Smooth muscle cell of the brain vasculature (primary cell): ENCODE data around the gene ANKRD40CL.
"Not testable (repeated sequence)": the region's sequence is repeated elsewhere in the genome, so short reads cannot be mapped to it uniquely, and the experiment has no call there.

Experiments used
- DNase-seq: peaks from one replicate; pipeline ENCODE4 v3.0.0-alpha.2; 2012; ENCODE audit warnings: low read depth, low spot score

Gene ANKRD40CL

DNA sequence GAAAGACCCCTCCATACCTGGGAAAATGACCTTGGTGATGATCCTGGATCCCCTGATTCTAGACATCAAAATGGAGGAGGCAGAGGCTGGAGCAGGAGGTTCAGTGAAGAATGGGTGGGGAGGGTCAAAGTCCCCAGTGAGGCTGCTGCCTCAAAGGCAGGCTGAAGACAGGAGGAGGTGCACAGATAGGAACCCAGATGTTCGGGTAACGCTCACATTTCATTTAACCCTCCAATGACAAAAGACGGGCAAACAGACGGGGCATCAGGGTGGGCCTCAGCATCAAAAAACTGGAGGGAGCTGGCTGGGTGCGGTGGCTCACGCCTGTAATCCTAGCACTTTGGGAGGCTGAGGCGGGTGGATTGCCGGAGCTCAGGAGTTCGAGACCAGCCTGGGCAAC lies at the start of gene ANKRD40CL:
ANKRD40CL (minus strand) TSS at position 73 of the 400 bp plus-strand sequence. CDS start 605 bp downstream, outside the sequence.
- DNase-seq, result no peak

DNA sequence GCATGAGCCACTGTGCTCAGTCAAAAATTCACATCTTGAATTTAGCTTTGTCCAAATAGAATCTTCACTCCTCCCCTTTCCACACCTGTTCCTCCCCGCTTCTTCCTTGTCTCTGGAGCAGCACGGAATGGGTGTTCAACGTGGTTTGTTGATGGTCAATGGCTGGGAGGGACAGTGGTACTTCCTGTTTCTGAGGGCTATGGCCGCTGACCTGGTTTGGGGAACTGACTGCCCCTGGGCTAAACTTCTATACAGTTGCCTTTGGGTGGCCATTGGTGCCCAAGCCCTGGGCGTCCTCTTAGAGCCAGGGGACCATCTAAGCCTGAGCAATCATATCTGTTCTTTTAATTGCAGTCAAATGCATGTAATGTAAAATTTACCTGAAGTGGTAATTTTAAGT lies 49.0 kb upstream of the ANKRD40CL start:
- DNase-seq, result no peak

- DNase-seq, result no peak
Observed at GRCh38 chr17:50815400-50815799, 48.1 kb upstream of the ANKRD40CL start.

- DNase-seq, result no peak
Observed at GRCh38 chr17:50813583-50813982, 46.3 kb upstream of the ANKRD40CL start.

- DNase-seq, result no peak
Observed at GRCh38 chr17:50808888-50809287, 41.6 kb upstream of the ANKRD40CL start.

DNA sequence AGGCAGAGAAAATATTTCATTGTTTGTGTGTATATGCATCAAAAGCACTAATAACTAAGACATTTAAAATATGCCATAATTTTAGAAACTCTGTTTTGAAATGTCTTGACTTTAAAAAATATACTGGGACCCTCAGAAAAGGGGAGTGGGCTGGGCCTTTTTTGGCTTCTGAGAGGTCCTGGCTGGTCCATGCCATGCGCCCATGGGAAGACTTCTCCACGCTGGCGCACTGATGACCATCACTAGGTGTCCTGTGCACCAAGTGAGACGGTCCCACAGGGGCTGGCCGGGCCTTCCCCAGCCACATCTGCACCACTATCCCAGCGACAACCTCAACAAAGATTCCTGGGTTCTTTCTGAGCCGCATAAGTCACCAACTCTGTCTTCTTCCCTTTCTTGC lies 41.1 kb upstream of the ANKRD40CL start:
- DNase-seq, result no peak

DNA sequence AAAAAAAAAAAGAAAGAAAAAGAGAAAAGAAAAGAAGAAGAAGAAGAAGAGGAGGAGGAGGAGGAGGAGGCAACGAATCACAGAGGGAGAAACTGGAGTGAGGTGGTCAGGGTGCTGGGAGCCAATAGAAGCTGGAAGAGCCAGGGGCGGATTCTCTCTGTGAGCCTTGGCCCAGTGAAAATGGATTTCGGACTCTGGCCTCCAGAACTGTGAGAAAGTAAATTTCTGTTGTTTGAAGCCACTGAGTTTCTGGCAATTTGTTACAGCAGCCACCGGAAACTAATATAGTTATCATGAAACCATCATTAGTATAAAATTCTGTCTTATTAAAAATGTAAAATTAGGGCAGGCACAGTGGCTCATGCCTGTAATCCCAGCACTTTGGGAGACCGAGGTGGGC lies 40.4 kb upstream of the ANKRD40CL start:
- DNase-seq, result no peak

DNA sequence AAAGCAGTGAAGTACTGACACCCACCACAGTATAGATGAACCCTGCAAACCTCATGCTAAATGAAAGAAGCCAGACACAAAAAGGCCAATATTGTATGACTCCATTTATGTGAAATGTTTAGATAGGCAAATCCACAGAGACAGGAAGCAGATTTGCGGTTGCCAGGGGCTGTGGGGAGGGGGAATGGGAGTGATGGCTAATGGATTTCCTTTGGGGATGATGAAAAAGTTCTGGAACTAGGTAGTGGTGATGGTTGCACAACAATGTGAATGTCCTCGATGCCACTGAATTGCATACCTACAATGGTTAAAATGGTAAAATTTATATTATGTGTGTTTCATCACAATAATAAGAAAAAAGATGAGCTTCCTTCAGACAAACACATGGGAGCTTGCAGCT lies 39.7 kb upstream of the ANKRD40CL start:
- DNase-seq, result no peak

DNA sequence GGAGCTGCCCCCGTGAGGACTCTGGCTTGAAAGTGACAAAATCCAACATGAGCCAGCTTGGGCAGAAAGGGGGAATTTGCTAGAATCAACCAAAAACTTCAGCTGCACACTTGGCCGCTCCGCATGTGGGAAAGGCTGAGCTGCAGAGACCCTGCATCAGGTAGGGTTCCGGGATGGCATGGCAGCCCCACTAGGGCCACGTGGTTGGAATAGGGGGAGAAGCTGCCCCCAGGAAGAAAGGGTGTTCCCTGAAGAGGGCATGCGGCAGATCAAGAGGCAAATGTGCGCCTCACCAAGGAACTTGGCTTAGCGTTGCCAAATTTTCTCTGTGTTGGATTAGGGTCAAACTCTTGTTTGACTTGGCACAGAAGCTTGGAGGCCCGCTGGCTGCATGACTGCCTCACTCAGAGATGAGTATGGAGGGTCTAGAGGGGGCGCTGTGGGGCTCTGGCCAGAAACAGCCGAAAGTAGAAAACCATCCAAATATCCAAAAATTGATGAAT lies 38.9 kb upstream of the ANKRD40CL start:
- DNase-seq, result no peak

- DNase-seq, result no peak
Observed at GRCh38 chr17:50805486-50805885, 38.2 kb upstream of the ANKRD40CL start.

- not testable (repeated sequence) for DNase-seq
Observed at GRCh38 chr17:50804749-50805475, 37.6 kb upstream of the ANKRD40CL start.

DNA sequence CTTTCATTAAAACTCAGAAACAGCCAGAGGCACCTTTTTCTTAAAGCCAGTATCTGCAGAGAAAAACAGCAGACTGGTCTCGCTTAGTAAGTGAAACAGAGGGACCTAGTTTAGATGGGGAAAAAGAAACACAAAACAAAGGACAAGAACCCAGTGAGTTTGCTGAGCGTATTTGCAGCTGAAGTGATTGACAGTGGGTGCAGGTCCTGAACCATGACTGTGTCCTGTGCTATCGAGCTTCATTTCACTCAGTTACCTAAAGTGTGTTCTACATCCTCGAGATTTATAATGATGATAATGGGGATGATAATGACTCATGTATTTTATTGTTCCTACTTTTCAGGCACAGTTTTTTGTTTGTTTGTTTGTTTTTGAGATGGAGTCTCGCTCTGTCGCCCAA lies 36.4 kb upstream of the ANKRD40CL start:
- DNase-seq, result no peak

- no peak for DNase-seq
Observed at GRCh38 chr17:50802609-50803571, 35.6 kb upstream of the ANKRD40CL start.

DNA sequence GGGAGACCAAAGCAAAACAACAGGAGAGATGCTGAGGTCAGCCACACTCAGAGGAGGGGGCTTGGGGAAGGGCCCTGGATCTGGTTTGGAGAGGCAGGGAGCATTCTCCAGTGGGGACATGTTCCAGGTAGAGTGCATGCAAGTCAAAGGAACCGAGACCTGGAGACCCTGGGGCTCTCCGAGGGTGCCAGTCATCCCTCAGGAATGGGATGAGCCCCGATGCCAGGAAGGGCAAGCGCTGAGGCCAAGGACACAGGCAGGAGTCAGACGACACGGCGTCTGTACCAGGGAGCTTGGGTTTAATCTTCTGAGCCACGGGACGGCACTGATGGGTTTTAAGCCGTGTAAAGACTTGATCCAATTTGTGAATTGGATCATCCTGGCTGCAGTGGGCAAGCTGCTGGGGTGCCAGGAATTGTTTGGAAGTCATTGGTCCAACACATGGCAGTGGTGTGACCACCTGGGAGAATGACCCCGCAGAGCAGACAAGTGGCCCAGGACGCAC lies 32.9 kb upstream of the ANKRD40CL start:
- DNase-seq, result no peak

DNA sequence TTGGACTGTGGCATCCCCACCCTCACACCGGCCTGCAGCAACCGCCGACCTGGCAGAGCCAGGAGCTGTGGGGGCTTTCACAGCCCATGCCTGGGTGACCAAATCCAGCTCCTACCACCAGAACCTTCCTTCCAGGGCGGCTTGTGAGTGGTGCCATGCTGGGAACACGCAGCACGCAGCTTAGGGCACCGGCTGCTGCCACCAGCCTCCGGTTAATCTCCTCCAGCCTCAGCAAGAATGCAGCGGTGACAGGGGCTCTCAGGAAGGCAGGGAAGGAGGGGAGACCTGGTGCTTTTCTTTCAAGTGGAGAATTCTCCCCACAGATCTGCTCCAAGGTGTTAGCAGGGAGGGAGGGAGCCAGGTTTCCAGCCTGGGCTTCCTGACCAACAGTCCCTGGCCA lies 32.3 kb upstream of the ANKRD40CL start:
- DNase-seq, result no peak

DNA sequence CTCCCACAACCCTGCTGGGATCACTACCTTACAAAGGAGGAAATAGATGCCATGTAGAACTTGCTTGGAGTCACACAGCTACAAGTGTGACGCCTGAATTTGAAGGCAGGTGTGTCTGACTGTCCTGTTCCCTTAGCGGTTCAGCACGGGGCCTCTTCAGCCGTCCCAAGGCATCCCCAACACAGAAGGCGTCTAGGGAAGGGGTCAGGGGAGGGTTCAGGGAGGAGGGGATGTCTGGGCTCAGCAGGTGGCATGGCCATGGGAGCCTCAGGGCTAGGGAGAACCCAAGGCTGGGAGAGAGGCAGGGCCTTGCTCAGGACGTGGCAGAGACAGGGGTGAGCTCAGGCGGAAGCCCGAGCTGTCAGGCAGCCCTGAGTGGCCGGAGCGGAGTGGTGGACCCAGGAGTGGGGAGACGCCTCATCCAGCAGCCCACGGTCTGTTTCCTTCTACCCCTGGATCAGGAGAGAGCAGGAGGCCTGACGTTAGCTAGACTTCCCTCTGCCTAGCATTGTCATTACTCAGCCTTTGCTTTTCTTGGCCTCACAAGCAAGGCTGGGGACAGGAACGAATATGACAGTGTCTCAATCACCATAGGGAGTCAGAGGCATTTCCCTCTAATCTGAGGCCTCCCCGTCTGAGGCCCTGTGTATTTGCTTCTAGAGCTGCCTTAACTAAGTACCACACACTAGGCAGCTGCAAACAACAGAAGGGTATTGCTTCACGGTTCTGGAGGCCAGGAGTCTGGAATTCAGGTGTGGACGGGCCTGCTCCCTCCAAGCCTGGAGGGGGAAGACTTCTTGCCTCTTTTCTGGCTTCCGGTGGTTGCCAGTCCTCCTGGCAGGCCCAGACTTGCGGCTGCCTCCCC lies 31.3 kb upstream of the ANKRD40CL start:
- no peak for DNase-seq

- no peak for DNase-seq
Observed at GRCh38 chr17:50797135-50797810, 30.0 kb upstream of the ANKRD40CL start.

GRCh38 chr17:50794361-50794760 lies 27.0 kb upstream of the ANKRD40CL start:
- DNase-seq, result no peak

DNA sequence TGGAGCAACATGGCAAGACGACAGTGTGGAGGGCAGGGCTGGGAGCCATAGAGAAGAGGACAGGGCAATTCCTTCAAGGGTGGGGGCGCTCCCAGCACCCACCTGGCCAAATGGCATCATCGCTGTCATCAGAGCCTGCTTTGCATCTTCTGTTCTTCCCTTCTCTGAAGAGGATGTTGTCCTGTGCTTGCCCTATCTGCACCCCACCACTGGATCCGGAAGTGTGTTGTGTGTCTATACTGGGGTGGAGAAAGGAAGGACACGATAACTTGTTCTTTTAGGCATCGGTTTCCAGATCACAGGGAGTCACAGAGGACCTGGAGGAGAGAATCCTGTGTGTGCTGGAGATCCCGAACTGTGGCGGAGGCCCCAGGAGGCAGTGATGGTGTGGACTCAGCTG lies 25.7 kb upstream of the ANKRD40CL start:
- no peak for DNase-seq

- no peak for DNase-seq
Observed at GRCh38 chr17:50792132-50792531, 24.8 kb upstream of the ANKRD40CL start.

GRCh38 chr17:50790618-50791017 lies 23.3 kb upstream of the ANKRD40CL start:
- no peak for DNase-seq
